ENCODE data around the gene RAD51D. TPM values are rescaled to one million over a fixed set of nuclear protein-coding genes. Genes with fewer than 3 reads are reported as not detected.
"Not testable (repeated sequence)": the region's sequence is repeated elsewhere in the genome, so short reads cannot be mapped to it uniquely, and the experiment has no call there.

RAD51D gene
- 10 to 100 TPM; 13.6 to 17.0 (median 16.6) TPM for polyA plus RNA-seq (ENCODE audit: insufficient read depth in 1 of 5, insufficient read length in 5 of 5, low replicate concordance in 1 of 5)
- long read RNA-seq, donor 1, full-length matches to known transcripts: 12 of 12 reads
- long read RNA-seq, donor 1, partial matches to known transcripts: 0 of 12 reads
- long read RNA-seq, donor 1, other reads (novel, unspliced or antisense): 0 of 12 reads
- long read RNA-seq, donor 2, partial matches to known transcripts: 0 of 4 reads
- long read RNA-seq, donor 2, other reads (novel, unspliced or antisense): 0 of 4 reads
- long read RNA-seq, donor 3, partial matches to known transcripts: 0 of 5 reads
- long read RNA-seq, donor 3, other reads (novel, unspliced or antisense): 0 of 5 reads
- long read RNA-seq, donor 4: 0 reads
- long read RNA-seq, donor 5, full-length matches to known transcripts: 11 of 11 reads
- long read RNA-seq, donor 5, partial matches to known transcripts: 0 of 11 reads
- long read RNA-seq, donor 5, other reads (novel, unspliced or antisense): 0 of 11 reads
- long read RNA-seq, donor 6, full-length matches to known transcripts: 10 of 10 reads
- long read RNA-seq, donor 6, partial matches to known transcripts: 0 of 10 reads
- long read RNA-seq, donor 6, other reads (novel, unspliced or antisense): 0 of 10 reads
- long read RNA-seq, donor 7, partial matches to known transcripts: 0 of 5 reads
- long read RNA-seq, donor 7, other reads (novel, unspliced or antisense): 0 of 5 reads
- long read RNA-seq, donor 8, full-length matches to known transcripts: 1 of 1 reads
- long read RNA-seq, donor 8, partial matches to known transcripts: 0 of 1 reads
- long read RNA-seq, donor 8, other reads (novel, unspliced or antisense): 0 of 1 reads

- peak; percentile 78 to 80 for DNase-seq
Measured at GRCh38 chr17:35119370-35120165, at the start of gene RAD51D. Gene RAD51D (minus strand): TSS chr17:35119860. CDS start chr17:35119613, 247 bp downstream.

GRCh38 chr17:35167666-35168065 lies 48.0 kb upstream of the RAD51D start:
- DNase-seq: no peak

GRCh38 chr17:35167046-35167445 lies 47.4 kb upstream of the RAD51D start:
- DNase-seq: no peak

- no peak for DNase-seq
Measured at GRCh38 chr17:35166526-35166925, 46.9 kb upstream of the RAD51D start.

- no peak for DNase-seq
Measured at GRCh38 chr17:35164716-35165115, 45.1 kb upstream of the RAD51D start.

GRCh38 chr17:35163886-35164285 lies 44.2 kb upstream of the RAD51D start:
- no peak for DNase-seq

- no peak for DNase-seq
Measured at GRCh38 chr17:35162755-35163154, 43.1 kb upstream of the RAD51D start.

GRCh38 chr17:35161281-35161761 lies 41.7 kb upstream of the RAD51D start:
- peak in 1 of 2 donors; percentile 49 for DNase-seq

GRCh38 chr17:35160354-35161201 lies 40.9 kb upstream of the RAD51D start:
- DNase-seq: no peak

GRCh38 chr17:35159940-35160339 lies 40.3 kb upstream of the RAD51D start:
- DNase-seq: no peak

- no peak for DNase-seq
Measured at GRCh38 chr17:35155246-35155645, 35.6 kb upstream of the RAD51D start.

- DNase-seq: no peak
Measured at GRCh38 chr17:35154196-35155165, 34.8 kb upstream of the RAD51D start.

- DNase-seq: peak in 1 of 2 donors; percentile 44
Measured at GRCh38 chr17:35152421-35153140, 32.9 kb upstream of the RAD51D start.

GRCh38 chr17:35151080-35151479 lies 31.4 kb upstream of the RAD51D start:
- not testable (repeated sequence) for DNase-seq

GRCh38 chr17:35149941-35150340 lies 30.3 kb upstream of the RAD51D start:
- DNase-seq: no peak

- no peak for DNase-seq
Measured at GRCh38 chr17:35148144-35148543, 28.5 kb upstream of the RAD51D start.

GRCh38 chr17:35147375-35147905 lies 27.8 kb upstream of the RAD51D start, which contains the start of gene UNC45B:
Gene UNC45B (plus strand): TSS chr17:35147817. CDS start chr17:35148264, 447 bp downstream.
- DNase-seq: no peak

- no peak for DNase-seq
Measured at GRCh38 chr17:35146214-35146833, 26.7 kb upstream of the RAD51D start.
